Stimulated activated CD8-positive, alpha-beta memory T cell treated with anti-CD3 and anti-CD28 coated beads, Interleukin-7, amount 100 ng/mL, for 1 hour (primary cell): Measurements from ENCODE around the gene CASZ1.

Experiments
- DNase-seq, 2 donors: peaks; one replicate each; pipeline ENCODE4 v3.0.0-alpha.2; 2020; ENCODE audit warnings: low read depth in 2 of 2

CASZ1 gene

DNA sequence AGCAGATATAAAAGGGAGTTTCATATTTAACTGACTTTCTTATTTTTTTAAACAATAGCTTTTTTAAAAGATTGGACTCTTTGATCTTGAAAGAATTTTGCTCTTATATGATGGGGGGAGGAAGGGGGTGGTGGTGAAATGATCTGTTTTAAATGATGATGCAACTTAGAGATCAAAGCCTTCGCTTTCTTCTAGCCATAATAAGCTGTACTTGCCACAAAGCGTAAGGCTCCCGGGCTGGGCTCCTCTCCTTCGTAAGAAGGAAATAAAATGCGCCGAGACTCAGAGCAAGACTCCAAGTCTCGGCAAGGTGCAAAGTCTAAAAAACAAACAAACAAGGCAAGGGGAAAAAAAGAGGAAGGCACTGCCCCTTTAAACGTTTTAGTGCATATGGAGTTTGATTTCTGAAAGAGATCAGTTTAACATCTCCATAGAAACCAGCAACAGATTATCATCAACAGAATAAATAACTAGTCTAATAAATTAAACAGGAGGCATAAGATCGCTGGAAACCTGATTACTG is 3.3 kb downstream of the CASZ1 start:
- no peak for DNase-seq

- no peak for DNase-seq
Observed at GRCh38 chr1:10791105-10791951, 5.1 kb downstream of the CASZ1 start.

- no peak for DNase-seq
Observed at GRCh38 chr1:10789803-10790702, 6.4 kb downstream of the CASZ1 start.

GRCh38 chr1:10789047-10789791 is 7.2 kb downstream of the CASZ1 start:
- DNase-seq: no peak

GRCh38 chr1:10788592-10789006 is 7.8 kb downstream of the CASZ1 start:
- no peak for DNase-seq

- DNase-seq: no peak
Observed at GRCh38 chr1:10787286-10787685, 9.2 kb downstream of the CASZ1 start.

- DNase-seq: no peak
Observed at GRCh38 chr1:10785728-10786638, 10.5 kb downstream of the CASZ1 start.

GRCh38 chr1:10784998-10785727 is 11.3 kb downstream of the CASZ1 start:
- no peak for DNase-seq

- DNase-seq: no peak
Observed at GRCh38 chr1:10782491-10783244, 13.8 kb downstream of the CASZ1 start.

GRCh38 chr1:10781137-10781536 is 15.3 kb downstream of the CASZ1 start:
- no peak for DNase-seq

GRCh38 chr1:10779841-10780240 is 16.6 kb downstream of the CASZ1 start:
- DNase-seq: no peak

GRCh38 chr1:10779201-10779600 is 17.2 kb downstream of the CASZ1 start:
- no peak for DNase-seq

- no peak for DNase-seq
Observed at GRCh38 chr1:10778640-10779039, 17.8 kb downstream of the CASZ1 start.

DNA sequence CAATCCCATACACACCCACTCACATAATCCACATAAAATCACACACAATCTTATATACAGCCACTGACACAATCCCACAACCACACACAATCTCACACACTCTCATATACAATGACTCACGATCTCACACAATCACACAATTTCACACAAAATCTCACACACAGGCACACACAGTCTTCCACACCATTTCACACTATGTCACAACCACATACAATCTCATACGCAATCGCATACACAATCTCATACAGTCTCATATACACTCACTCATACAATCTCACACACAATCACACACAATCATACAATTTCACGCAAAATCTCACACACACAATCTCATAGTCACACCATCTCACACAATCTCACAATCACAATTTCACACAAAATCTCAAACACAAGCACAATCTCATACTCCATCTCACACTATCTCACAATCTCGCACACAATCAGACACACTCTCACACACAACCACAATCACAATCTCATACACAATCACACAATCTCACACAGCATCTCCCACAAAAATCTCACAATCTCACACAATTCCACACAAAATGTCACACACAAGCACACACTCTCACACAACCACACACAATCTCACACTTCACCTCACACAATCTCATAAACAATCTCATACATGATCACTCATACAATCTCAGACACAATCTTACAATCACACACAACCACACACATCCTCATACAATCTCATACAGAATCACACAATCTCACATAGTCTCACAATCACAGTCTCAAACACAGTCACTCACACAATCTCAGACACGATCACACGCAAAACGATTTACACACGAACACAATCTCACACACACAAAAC is 18.5 kb downstream of the CASZ1 start:
- no peak for DNase-seq

GRCh38 chr1:10776190-10776905 is 20.1 kb downstream of the CASZ1 start:
- DNase-seq: no peak

DNA sequence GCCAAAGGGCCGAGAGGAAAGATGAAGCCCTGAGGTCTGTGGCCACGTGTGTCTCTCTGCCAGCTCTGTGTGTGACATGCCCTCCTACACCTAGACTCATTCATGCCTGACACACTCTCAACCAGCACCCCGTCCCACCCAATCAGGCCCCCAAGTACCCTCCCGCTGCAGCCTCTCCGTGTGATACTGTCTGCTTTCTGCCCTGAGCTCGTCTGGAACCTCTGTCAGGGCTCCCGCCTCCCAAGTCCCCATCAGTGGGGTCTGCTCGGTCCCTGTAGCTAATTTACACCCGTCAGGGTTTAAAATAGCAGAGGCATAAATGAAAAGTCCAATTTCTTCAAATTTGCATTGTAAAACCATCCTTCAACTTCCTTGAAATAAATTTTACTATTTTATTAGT is 20.7 kb downstream of the CASZ1 start:
- DNase-seq: no peak

GRCh38 chr1:10774615-10775310 is 21.7 kb downstream of the CASZ1 start:
- no peak for DNase-seq
